Stimulated activated CD8-positive, alpha-beta memory T cell treated with anti-CD3 and anti-CD28 coated beads, Interleukin-4, amount 100 ng/mL, for 48 hours (primary cell): ENCODE results near the gene RPTOR.

ENCODE experiments used
- DNase-seq: peaks from one replicate; pipeline ENCODE4 v3.0.0-alpha.2; 2020

Gene RPTOR

DNA sequence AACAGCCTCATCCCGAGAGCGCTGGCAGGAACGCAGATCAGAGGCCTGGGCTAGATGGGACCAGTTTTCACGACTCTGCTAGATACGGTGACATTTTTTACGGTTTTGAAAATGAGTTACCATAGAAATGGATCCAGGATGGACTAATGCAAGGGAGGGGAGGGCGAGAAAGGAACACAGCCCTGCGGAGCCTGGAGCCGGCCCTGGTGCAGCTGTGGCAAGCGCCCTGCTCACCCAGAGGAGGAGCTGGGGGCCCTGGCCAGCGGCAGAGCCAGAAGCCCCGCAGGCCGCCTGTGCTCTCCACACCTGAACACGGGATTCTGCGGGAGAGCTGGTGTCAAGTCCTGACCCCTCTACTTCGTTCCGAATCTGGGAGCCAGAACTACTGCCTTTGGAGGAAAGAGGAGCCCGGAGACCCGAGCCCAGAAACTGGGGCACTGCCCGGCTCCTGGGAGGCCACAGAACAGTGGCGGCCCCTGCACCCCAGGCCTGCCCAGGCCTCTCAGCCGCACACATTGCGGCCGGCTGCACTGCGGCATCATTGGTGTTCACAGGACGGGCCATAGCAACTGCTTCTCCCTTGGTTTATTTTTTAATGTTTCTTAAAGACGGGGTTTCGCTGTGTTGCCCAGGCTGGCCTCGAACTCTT is 358.4 kb downstream of the RPTOR start:
- no peak for DNase-seq

DNA sequence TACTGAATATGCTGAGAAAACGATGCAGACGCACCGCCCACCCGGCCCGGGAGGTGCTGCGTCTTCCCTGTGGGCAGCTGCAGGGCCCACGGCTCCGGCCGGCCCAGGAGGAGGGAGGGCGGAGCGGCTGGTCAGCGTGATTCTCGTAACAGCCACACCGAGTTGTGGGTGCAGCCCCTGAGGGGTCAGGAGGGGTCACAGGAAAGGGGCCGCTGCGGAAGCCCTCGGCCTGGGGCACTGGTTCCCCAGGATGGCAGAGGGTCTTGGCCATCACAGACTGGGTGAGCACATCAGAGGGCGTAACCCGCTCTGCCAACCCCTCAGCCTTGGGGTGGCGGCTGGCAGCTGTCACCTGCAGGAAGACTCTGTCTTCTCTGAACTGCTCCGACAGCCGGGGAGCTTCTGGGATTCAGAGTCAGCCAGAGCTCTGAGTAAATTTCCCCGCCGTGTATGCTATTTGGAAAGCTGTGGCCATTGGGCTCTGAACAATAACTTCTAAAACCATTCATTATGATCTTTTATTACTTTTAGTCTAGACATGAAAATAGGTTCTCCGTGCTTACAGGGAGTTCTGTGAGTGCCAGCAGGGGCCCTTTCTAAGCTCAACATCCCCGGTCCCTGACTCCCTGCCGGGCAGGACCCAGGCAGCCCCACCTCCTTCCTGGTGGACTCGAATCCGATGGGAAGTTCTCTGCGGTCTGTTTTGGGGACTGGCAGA is 359.6 kb downstream of the RPTOR start:
- DNase-seq, result no peak

DNA sequence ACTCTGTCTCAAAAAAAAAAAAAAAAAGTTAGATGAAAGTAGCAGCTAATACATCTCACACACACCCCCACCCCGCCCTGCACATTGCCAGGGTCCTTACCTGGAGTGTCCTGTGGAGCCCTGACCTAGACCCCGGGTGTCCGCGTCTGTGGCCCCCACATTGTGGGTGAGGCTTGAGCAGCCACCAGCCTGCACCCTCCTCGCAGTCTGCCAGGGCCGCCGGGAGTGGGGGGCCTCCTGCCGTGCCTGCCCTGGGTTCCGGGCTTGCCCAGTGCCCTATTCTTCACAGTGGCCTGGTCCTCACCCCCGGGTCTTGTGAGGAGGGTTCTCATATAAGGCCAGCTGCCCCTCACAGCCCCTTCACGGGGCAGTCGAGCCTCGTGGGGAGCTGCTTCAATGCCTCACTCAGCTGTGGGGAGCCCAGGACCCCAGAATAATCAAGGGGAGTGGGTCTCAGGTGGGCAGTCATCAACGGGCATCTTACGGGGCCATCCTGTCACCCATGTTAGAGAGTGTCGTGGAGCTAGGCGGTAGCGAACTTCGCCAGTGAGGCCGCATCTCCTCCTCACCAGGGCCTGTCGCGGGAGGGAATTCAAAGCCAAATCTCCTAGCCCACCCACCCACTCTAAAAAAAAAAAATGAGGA is 361.1 kb downstream of the RPTOR start:
- no peak for DNase-seq

DNA sequence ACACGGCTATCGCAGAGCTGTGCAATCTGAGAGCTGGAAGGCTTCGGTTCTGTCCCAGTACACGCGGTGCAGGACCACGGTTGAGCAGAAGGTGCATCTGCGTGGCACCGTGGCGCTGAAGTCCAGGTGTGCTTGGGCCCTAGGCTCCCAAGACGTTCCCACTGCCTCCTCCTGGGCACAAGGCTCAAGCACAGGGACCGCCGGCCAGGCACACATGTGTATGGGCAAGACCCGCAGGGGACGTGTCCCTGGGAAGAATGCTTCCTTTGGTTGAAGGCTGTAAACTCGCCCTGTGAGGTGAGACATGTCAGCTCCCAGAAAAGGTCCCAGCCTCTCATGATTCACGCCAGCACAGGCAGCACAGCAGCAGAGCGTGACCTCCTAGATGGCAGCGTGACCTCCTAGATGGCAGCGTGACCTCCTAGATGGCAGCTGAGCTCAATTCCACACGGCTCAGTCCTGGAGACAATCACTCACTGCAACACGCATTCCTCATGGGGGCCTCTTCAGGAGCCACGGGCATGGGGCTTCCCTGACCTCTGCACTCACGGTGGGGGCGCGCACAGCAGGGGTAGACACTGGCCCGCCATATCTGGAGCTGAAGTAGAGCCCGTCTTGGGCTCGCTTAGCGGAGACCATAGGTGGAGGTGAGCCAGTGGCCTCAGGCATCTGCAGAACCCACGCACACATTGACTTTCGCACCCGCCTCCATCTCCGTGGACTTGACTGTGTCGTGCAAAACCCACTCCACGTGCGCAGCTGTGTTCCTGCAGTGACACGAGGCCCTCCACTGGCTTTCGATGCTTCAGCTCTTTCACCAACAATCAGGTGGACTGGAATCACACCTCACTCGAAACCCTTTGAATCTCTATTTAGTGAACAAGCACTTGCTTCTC is 362.0 kb downstream of the RPTOR start:
- DNase-seq, result no peak

DNA sequence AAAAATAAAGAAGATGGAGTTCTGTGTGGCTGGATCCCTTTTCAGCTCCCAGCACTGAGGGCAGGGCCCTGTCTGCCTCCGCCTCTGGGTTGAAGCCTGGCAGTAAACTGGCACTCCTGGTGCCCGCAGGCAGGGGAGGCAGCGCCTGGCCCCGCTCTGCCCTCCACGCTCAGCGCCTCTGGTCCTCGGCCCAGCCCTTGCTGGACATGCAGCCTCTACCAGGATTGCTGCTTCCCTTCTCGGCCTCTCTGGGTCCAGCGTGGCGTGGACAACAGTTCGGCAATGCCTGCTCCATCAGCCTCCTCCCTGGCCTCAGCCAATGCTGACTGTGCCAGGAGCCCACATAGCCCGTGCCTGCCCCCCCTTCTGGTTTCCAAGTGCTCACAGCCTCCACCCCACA is 362.6 kb downstream of the RPTOR start:
- no peak for DNase-seq

DNA sequence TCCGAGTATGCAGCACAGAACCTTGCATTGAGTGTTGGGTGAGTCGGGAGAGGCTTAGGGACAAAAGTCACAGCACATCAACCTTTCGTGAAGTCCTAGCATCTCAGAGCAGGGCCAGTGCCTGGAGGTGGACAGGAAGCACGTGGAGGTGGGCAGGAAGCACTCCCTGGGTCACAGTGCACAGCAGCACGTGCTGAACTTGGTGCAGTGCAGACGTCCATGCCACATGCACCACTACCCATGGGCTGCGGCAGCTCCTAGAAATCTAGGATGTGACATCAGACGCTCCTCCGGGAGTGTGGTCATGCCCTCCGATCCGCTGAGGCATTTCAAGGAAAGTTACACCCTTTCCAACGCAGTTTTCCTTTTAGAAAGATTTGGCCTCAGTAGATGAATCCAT is 363.6 kb downstream of the RPTOR start:
- DNase-seq, result no peak

DNA sequence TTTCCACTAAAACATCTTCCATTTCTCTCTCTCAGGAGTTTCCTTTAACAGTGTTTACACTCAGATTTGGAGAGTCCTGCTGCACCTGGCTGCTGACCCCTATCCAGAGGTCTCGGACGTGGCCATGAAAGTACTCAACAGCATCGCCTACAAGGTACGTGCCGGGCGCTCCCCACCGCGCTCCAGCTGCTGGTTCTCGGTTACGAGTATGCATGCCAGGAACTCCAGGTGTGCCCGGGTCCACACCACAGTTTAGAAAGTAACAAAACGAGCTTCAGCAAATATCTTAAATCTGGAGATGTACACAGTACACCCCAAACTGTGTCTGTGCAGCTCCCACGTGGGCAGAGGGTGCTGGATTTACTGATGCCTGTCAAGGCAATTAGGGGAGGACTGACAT is 364.1 kb downstream of the RPTOR start:
- DNase-seq, result no peak

DNA sequence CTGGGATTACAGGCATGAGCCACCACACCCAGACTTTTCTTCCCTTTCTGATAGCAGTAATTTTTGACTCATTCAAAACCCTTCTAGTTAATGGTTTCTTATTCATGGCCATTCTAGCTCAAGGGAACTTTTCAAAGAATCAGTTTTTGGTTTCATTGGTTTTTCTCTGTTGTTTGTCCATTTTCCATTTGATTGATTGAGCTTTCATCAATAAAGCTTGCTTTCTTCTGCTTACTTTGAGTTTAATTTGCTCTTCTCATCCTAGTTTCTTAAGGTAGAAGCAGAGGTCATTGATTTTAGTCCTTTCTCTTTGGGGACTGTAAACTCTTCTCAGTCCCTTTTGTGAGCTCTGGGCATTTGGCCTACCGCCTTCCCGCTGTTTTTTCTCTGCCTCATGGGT is 365.0 kb downstream of the RPTOR start:
- no peak for DNase-seq

DNA sequence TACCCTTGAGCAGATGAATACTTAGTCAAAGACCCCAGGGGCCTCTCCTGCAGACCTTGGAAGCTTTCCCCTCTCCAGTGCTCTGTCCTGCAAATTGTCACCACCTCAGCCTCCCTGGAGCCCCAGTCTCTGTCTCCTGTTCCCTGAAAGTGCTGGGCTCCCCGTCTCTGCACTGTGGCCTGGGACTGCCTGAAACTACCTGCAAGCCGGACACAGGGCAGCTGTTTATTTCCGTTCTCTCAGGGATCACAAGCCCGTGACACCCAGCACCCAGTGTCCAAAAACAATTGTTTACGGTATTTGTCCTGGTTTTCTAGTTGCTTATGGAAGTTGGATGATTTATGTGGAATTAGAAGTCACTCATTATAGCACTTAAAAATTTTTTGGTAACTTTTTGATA is 365.4 kb downstream of the RPTOR start:
- no peak for DNase-seq

DNA sequence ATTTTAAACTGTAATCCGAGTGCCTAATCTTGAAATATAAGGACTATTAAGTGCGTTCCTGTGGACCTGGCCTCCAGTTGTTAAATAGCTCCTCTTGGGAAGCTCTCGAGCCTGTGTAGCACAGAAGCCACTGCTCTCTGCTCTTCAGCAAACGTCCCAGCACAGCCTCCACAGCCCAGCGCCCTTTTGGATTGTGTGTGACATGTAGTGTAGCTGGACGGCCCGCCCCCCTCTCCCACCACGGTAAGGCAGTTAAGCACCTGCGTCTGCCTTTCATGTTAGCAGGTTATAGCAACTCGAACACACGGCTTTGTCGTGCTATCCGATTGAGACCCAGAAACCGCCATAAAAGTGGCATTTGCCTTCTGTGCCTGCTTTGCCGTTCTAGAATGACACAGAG is 367.8 kb downstream of the RPTOR start:
- DNase-seq, result no peak

DNA sequence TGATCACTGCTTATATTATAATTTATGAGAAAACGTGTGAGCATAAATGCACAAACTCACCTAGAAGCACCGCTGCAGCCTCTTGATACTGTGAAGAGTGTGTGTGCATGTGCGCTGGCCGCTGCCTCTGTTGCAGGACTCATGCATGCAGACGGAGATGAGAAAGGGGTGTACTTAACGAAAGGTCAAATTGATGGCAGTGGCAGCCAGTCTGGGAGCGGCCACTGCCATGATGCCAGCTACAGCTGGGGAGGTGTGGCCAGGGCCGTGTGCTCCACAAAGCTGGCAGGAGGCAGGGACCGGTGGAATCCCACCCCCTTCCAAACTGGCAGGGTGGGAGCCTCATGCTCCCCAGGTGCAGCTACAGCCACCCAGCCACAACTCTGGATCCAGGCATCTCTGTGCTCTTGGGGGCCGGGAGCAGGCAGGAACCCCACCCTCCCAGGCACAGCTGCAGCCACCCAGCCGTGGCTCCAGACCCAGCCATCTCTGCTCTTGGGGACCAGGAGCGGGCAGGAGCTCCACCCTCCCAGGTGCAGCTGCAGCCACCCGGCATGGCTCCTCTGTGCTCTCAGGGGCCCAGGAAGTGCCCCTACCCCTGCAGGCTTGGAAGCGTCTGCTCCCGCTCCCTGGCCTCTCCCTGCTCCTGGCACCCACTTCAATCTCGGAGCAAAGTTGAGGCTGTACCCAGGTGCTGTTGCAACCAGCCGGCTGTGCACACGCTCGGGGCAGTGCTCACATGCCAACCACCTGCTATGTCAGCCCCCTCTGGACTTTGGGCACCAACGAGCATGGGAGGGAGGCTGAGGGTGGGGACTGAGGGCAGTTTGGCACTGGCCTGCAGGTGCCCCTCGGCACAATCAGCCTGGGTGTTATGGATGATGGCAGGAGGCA is 369.5 kb downstream of the RPTOR start:
- DNase-seq, result no peak

DNA sequence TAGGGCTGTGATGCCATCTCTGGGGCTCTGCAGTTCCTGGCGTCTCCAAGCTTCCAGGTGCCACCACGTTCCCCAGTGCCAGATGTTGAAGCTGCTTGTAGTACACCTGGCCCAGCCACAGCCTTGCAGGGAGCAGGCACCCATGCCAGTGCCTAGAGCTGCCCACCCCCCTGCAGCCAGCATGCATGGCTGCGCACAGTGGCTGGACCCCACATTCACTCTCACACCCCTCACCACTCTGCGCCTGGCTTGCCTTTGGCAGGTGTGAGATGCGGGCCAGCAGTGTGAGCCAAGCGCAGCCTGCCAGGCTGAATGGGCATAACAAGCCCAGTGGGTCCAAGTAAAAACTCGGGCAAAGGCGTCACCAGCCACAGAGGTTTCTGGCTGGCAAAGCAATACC is 371.6 kb downstream of the RPTOR start:
- no peak for DNase-seq

DNA sequence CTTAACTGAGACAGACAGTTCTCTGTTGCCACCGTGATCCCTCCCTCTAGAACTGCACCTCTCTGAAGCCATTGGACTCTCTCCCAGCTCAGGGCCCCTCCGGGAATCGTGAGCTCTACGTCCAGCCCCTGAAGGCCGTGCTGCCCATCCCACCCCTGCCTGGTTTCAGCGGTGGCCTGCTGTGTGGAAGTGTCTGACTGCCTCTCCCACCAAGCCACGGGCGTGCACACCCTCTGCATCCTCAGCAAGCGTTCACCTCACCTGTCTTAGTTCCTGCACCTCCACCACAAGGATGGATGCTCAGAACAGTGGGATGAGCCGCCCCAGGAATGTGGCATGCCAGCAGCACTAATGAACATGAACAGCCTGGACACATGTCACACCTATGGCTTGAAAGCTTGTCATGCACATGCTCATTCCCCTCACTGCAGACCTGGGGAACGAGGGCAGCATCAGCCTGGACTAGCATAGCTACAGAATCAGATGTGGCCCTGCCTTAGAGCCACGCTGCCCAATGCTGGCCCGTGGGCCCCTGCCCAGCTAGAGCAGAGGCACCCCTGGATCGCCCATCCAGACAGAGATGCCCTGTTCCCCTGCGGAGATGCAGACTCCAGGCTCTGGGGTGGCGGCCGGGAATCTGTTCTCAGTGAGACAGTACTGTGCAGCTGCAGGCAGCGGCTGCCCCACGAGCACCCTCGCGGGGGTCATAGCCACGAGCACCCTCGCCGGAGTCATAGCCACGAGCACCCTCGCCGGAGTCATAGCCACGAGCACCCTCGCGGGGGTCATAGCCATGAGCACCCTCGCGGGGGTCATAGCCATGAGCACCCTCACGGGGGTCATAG is 373.3 kb downstream of the RPTOR start:
- no peak for DNase-seq

DNA sequence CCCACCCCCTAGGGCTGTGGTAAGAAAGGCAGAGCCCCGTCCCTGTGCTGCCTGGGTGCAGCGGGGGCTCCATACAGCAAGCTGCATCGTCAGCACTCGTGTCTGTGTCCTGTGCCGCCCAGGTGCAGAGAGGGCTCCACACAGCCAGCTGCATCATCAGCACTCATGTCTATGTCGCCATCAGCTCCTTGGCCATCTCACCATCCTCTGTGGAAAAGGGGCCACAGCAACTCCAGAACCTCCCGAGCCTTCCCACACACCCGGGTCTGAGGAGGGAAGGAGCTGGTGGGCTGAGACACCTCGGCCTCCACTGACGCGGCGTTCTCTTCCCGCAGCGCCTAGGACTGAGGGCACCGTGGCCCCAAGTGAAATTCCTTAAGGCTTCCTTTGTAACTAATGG is 374.1 kb downstream of the RPTOR start:
- DNase-seq, result no peak

DNA sequence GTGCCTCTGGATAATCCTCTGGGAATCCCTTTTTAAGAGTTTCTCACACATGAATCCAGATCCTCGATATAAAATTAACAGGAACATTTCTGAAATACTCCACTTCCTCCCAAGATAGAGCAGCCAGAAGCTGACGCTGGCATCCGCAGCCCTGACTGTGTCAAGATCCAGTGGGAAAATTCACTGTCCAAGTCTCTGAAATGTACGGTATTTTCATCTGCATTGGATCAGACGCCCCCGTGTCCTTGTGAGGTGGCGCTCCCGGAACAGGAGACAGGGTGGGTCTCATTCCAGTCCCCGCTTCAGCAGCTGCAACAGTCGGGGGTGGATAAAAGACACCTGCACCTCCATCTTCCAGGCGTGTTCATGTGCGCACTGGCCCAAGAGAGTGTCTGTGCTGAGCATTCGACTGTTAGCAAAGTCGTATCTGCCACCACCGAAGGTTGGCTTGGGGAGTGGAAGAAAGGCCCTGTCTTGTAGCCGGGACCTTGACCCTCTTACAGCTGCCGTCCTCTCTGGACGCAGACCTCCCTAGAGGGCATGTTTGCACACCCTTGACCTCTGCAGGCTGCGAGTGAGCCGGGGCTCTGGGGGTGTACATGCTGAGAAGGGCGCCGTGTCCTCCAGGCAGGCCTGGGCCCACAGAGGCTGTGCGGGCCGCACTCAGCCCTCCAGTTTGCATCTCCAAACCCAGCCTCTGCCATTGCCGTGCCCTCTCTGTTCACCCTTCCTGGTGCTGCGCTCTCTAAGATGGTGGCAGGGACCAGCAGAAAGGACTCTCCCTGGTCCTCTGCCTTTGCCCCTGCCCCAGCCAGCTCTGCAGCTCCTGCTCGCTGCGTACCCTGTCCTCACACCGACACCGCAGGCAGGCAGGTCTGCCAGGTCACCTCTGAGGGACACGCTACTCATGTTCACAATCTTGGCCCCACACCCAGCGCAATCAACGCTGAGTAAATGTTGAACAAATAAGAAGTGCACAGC is 375.0 kb downstream of the RPTOR start:
- no peak for DNase-seq

DNA sequence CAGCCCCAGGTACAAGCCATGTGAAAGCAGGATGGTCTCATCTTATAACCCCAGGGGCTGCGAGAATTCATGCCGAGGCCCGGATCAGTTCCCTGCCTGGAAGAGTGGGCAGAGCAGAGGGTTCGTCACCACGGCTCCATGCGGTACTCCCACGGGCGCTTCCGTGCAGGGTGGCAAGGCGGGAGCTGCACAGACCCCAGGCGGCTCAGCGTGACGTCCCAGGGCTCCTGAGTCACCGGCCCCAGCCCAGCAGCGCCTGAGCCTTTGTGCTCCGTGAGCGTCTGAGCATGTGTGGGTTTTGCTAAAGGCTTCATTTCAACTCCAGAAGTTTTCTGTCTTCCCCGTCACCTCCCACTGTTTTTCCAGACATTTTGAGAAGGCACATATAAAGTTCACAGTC is 375.8 kb downstream of the RPTOR start:
- no peak for DNase-seq

DNA sequence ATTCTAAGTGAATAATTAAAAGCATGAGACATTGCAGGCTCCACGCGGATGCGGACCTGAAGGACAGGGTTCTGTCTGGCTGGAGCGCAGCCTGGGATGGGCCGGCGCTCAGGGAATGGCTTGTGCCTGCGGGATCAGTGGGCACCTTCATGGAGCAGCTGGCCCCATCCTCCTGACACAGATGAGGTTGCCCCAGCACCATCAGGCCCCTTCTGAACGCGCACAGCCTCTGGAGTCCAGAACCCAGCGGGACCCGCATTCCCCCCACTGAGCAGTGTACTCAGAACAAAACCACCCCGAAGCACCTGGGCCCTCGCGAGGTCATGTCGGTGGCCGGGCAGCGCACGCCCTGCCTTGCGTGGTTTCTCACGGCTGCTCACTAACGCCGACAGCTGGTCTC is 376.5 kb downstream of the RPTOR start:
- no peak for DNase-seq

DNA sequence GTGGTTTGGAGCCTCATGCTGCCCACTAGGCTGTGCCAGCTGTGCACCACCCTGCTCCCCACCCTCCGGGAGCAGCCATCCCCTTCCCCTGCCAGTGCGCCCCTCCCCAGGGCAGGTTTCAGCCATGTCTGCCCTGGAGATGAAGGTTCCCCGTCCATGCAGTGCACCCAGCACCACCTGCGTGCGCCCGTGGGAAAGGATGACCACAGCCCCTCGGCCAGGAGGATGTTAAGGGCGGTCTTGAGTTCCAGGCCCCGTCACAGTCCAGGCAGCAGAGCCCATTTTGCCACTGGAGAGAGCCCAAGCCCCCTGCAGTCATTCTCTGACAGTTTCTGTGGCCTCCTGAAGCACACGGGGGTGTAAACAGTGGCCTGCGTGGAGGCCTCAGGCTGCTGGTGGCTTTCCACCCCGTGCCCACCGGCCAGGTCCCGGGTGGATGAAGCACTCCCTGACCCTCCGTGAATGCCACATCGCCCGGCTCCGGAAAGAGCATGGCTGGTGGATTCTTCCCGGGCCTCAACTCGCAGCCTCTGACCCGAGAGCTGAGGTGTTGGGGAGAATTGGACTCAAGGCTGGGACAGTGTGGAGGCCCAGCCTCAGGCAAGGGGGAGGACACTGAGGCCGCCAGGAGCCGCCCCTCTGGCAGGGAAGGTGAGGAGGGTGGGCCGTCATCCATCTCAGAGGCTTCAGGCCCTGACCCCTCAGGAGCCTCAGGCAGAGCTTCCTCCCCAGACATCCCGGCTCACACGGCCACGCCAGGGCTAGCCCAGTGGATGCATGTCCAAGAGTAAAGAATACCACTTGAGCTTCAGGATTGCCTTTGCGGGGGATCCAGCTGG is 377.3 kb downstream of the RPTOR start:
- no peak for DNase-seq

DNA sequence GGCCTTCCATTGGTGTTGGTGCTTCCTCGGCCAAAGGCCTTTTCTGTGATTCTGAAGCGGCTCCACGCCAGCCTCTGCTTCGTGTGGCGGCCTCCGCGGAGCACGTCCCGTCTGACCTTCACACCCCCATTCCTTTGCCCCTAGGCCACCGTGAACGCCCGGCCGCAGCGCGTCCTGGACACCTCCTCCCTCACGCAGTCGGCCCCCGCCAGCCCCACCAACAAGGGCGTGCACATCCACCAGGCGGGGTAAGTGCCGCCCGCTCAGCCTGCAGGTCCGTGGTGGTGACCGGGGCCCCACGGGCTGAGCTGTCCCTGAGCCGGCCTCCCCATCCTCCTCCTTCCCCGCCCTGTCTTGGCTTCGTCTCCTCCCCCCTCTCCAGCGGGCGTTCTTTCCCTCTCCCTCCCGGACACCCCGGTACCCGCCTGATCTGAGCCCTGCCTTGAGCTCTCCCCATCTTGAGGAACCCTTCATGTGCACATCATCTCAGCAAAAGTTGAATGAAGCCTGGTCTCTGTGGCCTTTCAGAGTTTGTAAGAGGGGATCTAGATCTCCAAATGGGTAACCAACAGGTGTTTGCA is 378.0 kb downstream of the RPTOR start:
- no peak for DNase-seq
